HepG2 (cell line): Measurements from ENCODE around the gene CD6. TPM values are rescaled to one million over a fixed set of nuclear protein-coding genes. Genes with fewer than 3 reads are reported as not detected.

ENCODE experiments used
- ATAC-seq: fragments of 200-7000 bp; cut with Tn5 transposase; 3 replicates; pipeline ENCODE4 v1.9.1; 2020; ENCODE audit warnings: mild to moderate bottlenecking, moderate library complexity
- BruUV-seq: library from RNA; stranded (reverse); fragments of 400-500 nt; replicated peaks from 2 replicates; lab custom pipeline; 2021; lab: Mats Ljungman, UMichigan
- CTCF ChIA-PET: fragments of 300-600 bp; formaldehyde crosslinking; extraction: SDS; loops from one replicate; lab custom pipeline; 2021; ENCODE audit warnings: low total read pairs, inconsistent platforms, low intra/inter-chr PET ratio; lab: Yijun Ruan, JAX
- POLR2A ChIA-PET: fragments of 350-600 bp; sonication (Branson Sonifier 250); formaldehyde crosslinking; loops from one replicate; lab custom pipeline; 2020; ENCODE audit warnings: antibody characterized with exemption, inconsistent platforms; lab: Yijun Ruan, JAX
- DNase-seq: peaks from one replicate; pipeline ENCODE4 v3.0.0-alpha.2; 2015; ENCODE audit warnings: low spot score
- FAIRE-seq: peaks from 3 replicates; lab custom pipeline; 2011; peaks lifted over from hg19 to GRCh38; lab: Jason Lieb, UNC
- H2AFZ ChIP-seq: one replicate; pipeline ENCODE4 v1.6.1; 2011; ENCODE audit warnings: low read length, inconsistent platforms
- H3K27ac ChIP-seq: fragments of 300-600 bp; 3 replicates; pipeline ENCODE4 v1.8.0; 2011; ENCODE audit warnings: mixed run types, mild to moderate bottlenecking, mixed read lengths, low read length, inconsistent platforms; ENCODE audit not compliant: insufficient read depth; ENCODE audit errors: extremely low read length
- H3K27me3 ChIP-seq, 2 experiments: fragments of 200-600 bp in 1 of 2; 2 replicates in 1 of 2; 3 replicates in 1 of 2; pipeline versions ENCODE4 v1.6.0 to v1.8.0; 2011; ENCODE audit warnings: low read length in 2 of 2, mild to moderate bottlenecking in 2 of 2, moderate library complexity in 2 of 2, inconsistent platforms in 1 of 2; ENCODE audit not compliant: insufficient read depth in 2 of 2, control insufficient read depth in 1 of 2
- H3K36me3 ChIP-seq, 2 experiments: fragments of 200-600 bp in 1 of 2; replicated peaks in 1 of 2; 2 replicates in 1 of 2; 3 replicates in 1 of 2; pipeline versions ENCODE4 v1.5.1 to v1.8.0; 2011; ENCODE audit warnings: low read length in 2 of 2, inconsistent platforms in 1 of 2; ENCODE audit not compliant: insufficient read depth in 2 of 2, control insufficient read depth in 1 of 2
- H3K4me1 ChIP-seq: 2 replicates; pipeline ENCODE4 v1.5.1; 2012; ENCODE audit warnings: low read length, inconsistent platforms; ENCODE audit not compliant: insufficient read depth
- H3K4me2 ChIP-seq: 2 replicates; pipeline ENCODE4 v1.6.0; 2011; ENCODE audit warnings: low read depth, low read length, inconsistent platforms
- H3K4me3 ChIP-seq, 3 experiments: fragments of 200-600 bp in 1 of 3; sonication (generic), shearing (Covaris generic) in 1 of 3; replicated peaks in 1 of 3; 2 replicates each; pipeline ENCODE4 v1.5.1; 2011 to 2016; ENCODE audit warnings: low read length in 3 of 3, inconsistent platforms in 2 of 3, low read depth in 2 of 3, mild to moderate bottlenecking in 2 of 3, control low read depth in 1 of 3, mixed read lengths in 1 of 3; ENCODE audit not compliant: insufficient read depth in 1 of 3
- H3K79me2 ChIP-seq: one replicate; pipeline ENCODE4 v1.6.1; 2011; ENCODE audit warnings: low read length, inconsistent platforms; ENCODE audit not compliant: insufficient read depth
- H3K9ac ChIP-seq: 2 replicates; pipeline ENCODE4 v1.6.0; 2011; ENCODE audit warnings: mild to moderate bottlenecking, low read depth, low read length, inconsistent platforms; ENCODE audit not compliant: insufficient read depth
- H3K9me3 ChIP-seq: 2 replicates; pipeline ENCODE4 v1.5.1; 2012; ENCODE audit warnings: mild to moderate bottlenecking, low read length
- H4K20me1 ChIP-seq: 2 replicates; pipeline ENCODE4 v1.6.0; 2011; ENCODE audit warnings: inconsistent platforms, mild to moderate bottlenecking, low read length, moderate library complexity; ENCODE audit not compliant: insufficient read depth
- ARNT2 ChIP-seq: sonication (generic); formaldehyde crosslinking; IDR thresholded peaks from 2 replicates; pipeline ENCODE4 v1.8.0; 2022; ENCODE audit warnings: mild to moderate bottlenecking, low read depth, missing genetic modification reagents, moderate library complexity
- GABPB1 ChIP-seq: IDR thresholded peaks from 2 replicates; pipeline ENCODE4 v1.6.1; 2016; ENCODE audit warnings: mild to moderate bottlenecking, missing genetic modification reagents, moderate library complexity, missing compliant biosample characterization
- HNRNPLL ChIP-seq: fragments of 200-400 bp; formaldehyde crosslinking; IDR thresholded peaks from 2 replicates; pipeline ENCODE4 v1.6.1; 2017; ENCODE audit warnings: mild to moderate bottlenecking, low read depth, low read length; ENCODE audit not compliant: poor library complexity, severe bottlenecking
- IKZF4 ChIP-seq: sonication (generic); formaldehyde crosslinking; IDR thresholded peaks from 2 replicates; pipeline ENCODE4 v1.5.1; 2020; ENCODE audit warnings: borderline replicate concordance, mild to moderate bottlenecking, low read depth, missing genetic modification reagents; ENCODE audit errors: not compliant biosample characterization
- PITX1 ChIP-seq: sonication (generic); formaldehyde crosslinking; IDR thresholded peaks from 2 replicates; pipeline ENCODE4 v1.5.1; 2020; ENCODE audit warnings: mild to moderate bottlenecking, missing genetic modification reagents
- ZNF296 ChIP-seq: sonication (generic); formaldehyde crosslinking; conservative IDR thresholded peaks from 2 replicates; pipeline ENCODE4 v1.5.0; 2020; ENCODE audit warnings: mild to moderate bottlenecking, missing genetic modification reagents
- ZNF629 ChIP-seq: sonication (generic); formaldehyde crosslinking; conservative IDR thresholded peaks from 2 replicates; pipeline ENCODE4 v1.5.0; 2020; ENCODE audit warnings: missing genetic modification reagents
- ZNF687 ChIP-seq: sonication (generic); formaldehyde crosslinking; IDR thresholded peaks from 2 replicates; pipeline ENCODE4 v1.5.1; 2020; ENCODE audit warnings: mild to moderate bottlenecking, missing genetic modification reagents, moderate library complexity
- WGBS: methylation state at CpG from one replicate; pipeline ENCODE4 v1.1.6; 2017; ENCODE audit warnings: low lambda C conversion rate; 5-methylcytosine and 5-hydroxymethylcytosine counted together
- in situ Hi-C: cut with HindIII; loops from 2 replicates; pipeline ENCODE4 v1.10.0; 2017; ENCODE audit warnings: low pct_unique_long_range_greater_than_20kb; ENCODE audit not compliant: extremely low pct_ligation_motif_present
- intact Hi-C: fragments of 100-400 bp; cut with micrococcal nuclease; formaldehyde crosslinking; loops from one replicate; pipeline ENCODE4 v1.10.0; 2022; ENCODE audit not compliant: unreplicated experiment
- polyA plus RNA-seq, 8 experiments: library from polyadenylated mRNA; depleted of rRNA in 3 of 8; stranded (reverse) in 7 of 8; unstranded in 1 of 8; fragments of >200 nt; fragmentation: Illumina TruSeq in 4 of 8; extraction: Trizol in 4 of 8; gene quantifications; 2 replicates each; pipeline versions ENCODE4 v1.2.1 to v1.2.3, GENCODE V29; 2011 to 2016; ENCODE audit warnings: low read depth in 4 of 8, missing spikeins in 1 of 8, mixed read lengths in 1 of 8; ENCODE audit not compliant: insufficient read depth in 1 of 8
- total RNA-seq, 5 experiments: library from RNA; depleted of rRNA; stranded (reverse); fragments of >200 nt; fragmentation: Illumina TruSeq; extraction: Trizol; gene quantifications; 2 replicates each; pipeline ENCODE4 v1.2.3, GENCODE V29; 2016; ENCODE audit warnings: low read depth in 1 of 5
- TF ChIP-seq, protein P1 (sequence below): sonication (generic); formaldehyde crosslinking; conservative IDR thresholded peaks from 2 replicates; pipeline ENCODE4 v1.8.0; 2022; ENCODE audit warnings: mild to moderate bottlenecking, moderate library complexity, missing genetic modification reagents
- TF ChIP-seq, protein P2 (sequence below): sonication (generic); formaldehyde crosslinking; IDR thresholded peaks from 2 replicates; pipeline ENCODE4 v1.5.1; 2020; ENCODE audit warnings: missing genetic modification reagents, mild to moderate bottlenecking, borderline replicate concordance
- TF ChIP-seq, protein P3 (sequence below): IDR thresholded peaks from 2 replicates; pipeline ENCODE4 v1.6.1; 2012; ENCODE audit warnings: inconsistent platforms
- TF ChIP-seq, protein P4 (sequence below): sonication (generic); formaldehyde crosslinking; IDR thresholded peaks from 2 replicates; pipeline ENCODE4 v1.8.1; 2023; ENCODE audit warnings: mild to moderate bottlenecking, moderate library complexity, missing genetic modification reagents
- TF ChIP-seq, protein P5 (sequence below): IDR thresholded peaks from 2 replicates; pipeline ENCODE4 v1.6.1; 2016; ENCODE audit warnings: control low read depth

The CD6 gene
- total and polyA plus RNA-seq, 2 of the 13 experiments (the other 11 are each of a cell fraction or from before 2014, with no cell fraction given), result not detected

GRCh38 chr11:61007383-61007955 lies 36.0 kb downstream of the CD6 start:
- BruUV-seq, result no TSS peak
- ChIA-PET CTCF (no interaction called here), POLR2A (no interaction called here)
- Histone ChIP-seq H3K27ac (no peak overlapping the region), H3K79me2 (no peaks in the 10 kb centered on the region), H3K9me3 (no peaks in the 10 kb centered on the region), H3K9ac (no peak overlapping the region), H4K20me1 (no peaks in the 10 kb centered on the region), H2AFZ (no peak overlapping the region), H3K4me1 (no peaks in the 10 kb centered on the region), H3K27me3 (peaks cover 11 to 77% of the 10 kb centered on the region in 2 experiments), H3K4me2 (peak overlapping the region; percentile 53), H3K36me3 (no peaks in the 10 kb centered on the region), H3K4me3 (peak overlapping the region in 1 of 3 experiments; percentile 52; a peak in 1 of 6 replicates)
- no peak for DNase-seq
- WGBS, result no CpG with 5 or more reads among the region's 52 CpGs
- no peak for FAIRE-seq
- in situ Hi-C loops (no loop called here), intact Hi-C loops (no loop called here)
- peak; percentile 66 for ATAC-seq
- TF ChIP-seq GABPB1 (CRISPR knock-in tag), result peak; percentile 70
- no peak for TF ChIP-seq ZNF296 (CRISPR knock-in tag)
- peak; percentile 2 for TF ChIP-seq HNRNPLL
- TF ChIP-seq ZNF629, result peak; percentile 63
- no peak for TF ChIP-seq PITX1
- TF ChIP-seq, protein P1, sequence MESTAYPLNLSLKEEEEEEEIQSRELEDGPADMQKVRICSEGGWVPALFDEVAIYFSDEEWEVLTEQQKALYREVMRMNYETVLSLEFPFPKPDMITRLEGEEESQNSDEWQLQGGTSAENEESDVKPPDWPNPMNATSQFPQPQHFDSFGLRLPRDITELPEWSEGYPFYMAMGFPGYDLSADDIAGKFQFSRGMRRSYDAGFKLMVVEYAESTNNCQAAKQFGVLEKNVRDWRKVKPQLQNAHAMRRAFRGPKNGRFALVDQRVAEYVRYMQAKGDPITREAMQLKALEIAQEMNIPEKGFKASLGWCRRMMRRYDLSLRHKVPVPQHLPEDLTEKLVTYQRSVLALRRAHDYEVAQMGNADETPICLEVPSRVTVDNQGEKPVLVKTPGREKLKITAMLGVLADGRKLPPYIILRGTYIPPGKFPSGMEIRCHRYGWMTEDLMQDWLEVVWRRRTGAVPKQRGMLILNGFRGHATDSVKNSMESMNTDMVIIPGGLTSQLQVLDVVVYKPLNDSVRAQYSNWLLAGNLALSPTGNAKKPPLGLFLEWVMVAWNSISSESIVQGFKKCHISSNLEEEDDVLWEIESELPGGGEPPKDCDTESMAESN, result no peak
- no peak for TF ChIP-seq ARNT2 (CRISPR knock-in tag)
- TF ChIP-seq, protein P2, sequence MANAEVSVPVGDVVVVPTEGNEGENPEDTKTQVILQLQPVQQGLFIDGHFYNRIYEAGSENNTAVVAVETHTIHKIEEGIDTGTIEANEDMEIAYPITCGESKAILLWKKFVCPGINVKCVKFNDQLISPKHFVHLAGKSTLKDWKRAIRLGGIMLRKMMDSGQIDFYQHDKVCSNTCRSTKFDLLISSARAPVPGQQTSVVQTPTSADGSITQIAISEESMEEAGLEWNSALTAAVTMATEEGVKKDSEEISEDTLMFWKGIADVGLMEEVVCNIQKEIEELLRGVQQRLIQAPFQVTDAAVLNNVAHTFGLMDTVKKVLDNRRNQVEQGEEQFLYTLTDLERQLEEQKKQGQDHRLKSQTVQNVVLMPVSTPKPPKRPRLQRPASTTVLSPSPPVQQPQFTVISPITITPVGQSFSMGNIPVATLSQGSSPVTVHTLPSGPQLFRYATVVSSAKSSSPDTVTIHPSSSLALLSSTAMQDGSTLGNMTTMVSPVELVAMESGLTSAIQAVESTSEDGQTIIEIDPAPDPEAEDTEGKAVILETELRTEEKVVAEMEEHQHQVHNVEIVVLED (CRISPR knock-in tag), result no peak
- peak; percentile 51 for TF ChIP-seq ZNF687 (CRISPR knock-in tag)
- TF ChIP-seq, protein P3, sequence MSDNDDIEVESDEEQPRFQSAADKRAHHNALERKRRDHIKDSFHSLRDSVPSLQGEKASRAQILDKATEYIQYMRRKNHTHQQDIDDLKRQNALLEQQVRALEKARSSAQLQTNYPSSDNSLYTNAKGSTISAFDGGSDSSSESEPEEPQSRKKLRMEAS, result 0 out of 2 replicates have a peak, but pooled peaks have one; percentile 32
- no peak for TF ChIP-seq IKZF4 (CRISPR knock-in tag)
- TF ChIP-seq, protein P4, sequence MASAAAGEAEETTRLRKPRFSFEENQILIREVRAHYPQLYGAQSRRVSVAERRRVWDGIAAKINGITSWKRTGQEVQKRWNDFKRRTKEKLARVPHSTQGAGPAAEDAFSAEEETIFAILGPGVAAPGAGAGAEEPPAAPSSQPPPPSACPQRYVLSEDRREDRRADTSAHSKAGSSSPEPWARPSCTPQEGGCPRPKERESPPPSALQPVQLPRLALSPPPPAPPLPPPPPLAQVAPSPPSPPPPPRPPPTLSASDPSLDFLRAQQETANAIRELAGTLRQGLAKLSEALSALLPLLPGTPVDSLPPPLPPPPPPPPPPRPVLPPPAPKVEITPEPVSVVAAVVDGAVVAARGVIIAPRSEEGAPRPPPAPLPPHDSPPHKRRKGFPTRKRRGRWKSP (CRISPR knock-in tag), result no peak
- TF ChIP-seq, protein P5, sequence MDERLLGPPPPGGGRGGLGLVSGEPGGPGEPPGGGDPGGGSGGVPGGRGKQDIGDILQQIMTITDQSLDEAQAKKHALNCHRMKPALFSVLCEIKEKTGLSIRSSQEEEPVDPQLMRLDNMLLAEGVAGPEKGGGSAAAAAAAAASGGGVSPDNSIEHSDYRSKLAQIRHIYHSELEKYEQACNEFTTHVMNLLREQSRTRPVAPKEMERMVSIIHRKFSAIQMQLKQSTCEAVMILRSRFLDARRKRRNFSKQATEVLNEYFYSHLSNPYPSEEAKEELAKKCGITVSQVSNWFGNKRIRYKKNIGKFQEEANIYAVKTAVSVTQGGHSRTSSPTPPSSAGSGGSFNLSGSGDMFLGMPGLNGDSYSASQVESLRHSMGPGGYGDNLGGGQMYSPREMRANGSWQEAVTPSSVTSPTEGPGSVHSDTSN, result no peak
